ENCODE data around the gene FBXO5.
"Not testable (repeated sequence)": the region's sequence is repeated elsewhere in the genome, so short reads cannot be mapped to it uniquely, and the experiment has no call there.

Gene FBXO5

GRCh38 chr6:152982904-152983636 is at the start of gene FBXO5:
FBXO5 (minus strand) TSS chr6:152983041; CDS start chr6:152982959, 82 bp downstream.
- peak; percentile 90 to 95 for DNase-seq (ENCODE audit: low read depth in 2 of 2)

- DNase-seq (ENCODE audit: low read depth in 2 of 2), result no peak
These were observed 49.5 kb upstream of the FBXO5 start for GRCh38 chr6:153032255-153032882.

- DNase-seq (ENCODE audit: low read depth in 2 of 2), result no peak
These were observed 48.6 kb upstream of the FBXO5 start for GRCh38 chr6:153031335-153031955.

GRCh38 chr6:153028963-153029362 is 46.1 kb upstream of the FBXO5 start:
- DNase-seq (ENCODE audit: low read depth in 2 of 2), result no peak

GRCh38 chr6:153028286-153028685 is 45.4 kb upstream of the FBXO5 start:
- no peak for DNase-seq (ENCODE audit: low read depth in 2 of 2)

GRCh38 chr6:153027480-153027879 is 44.6 kb upstream of the FBXO5 start:
- no peak for DNase-seq (ENCODE audit: low read depth in 2 of 2)

GRCh38 chr6:153024709-153025017 is 41.8 kb upstream of the FBXO5 start:
- DNase-seq (ENCODE audit: low read depth in 2 of 2), result no peak

GRCh38 chr6:153023977-153024708 is 41.3 kb upstream of the FBXO5 start:
- DNase-seq (ENCODE audit: low read depth in 2 of 2), result no peak

- no peak for DNase-seq (ENCODE audit: low read depth in 2 of 2)
These were observed 35.5 kb upstream of the FBXO5 start for GRCh38 chr6:153018355-153018754.

- DNase-seq (ENCODE audit: low read depth in 2 of 2), result no peak
These were observed 34.0 kb upstream of the FBXO5 start for GRCh38 chr6:153016846-153017245.

GRCh38 chr6:153015094-153015640 is 32.3 kb upstream of the FBXO5 start:
- DNase-seq (ENCODE audit: low read depth in 2 of 2), result no peak

- no peak for DNase-seq (ENCODE audit: low read depth in 2 of 2)
These were observed 30.6 kb upstream of the FBXO5 start for GRCh38 chr6:153013438-153013837.

GRCh38 chr6:153012856-153013255 is 30.0 kb upstream of the FBXO5 start:
- no peak for DNase-seq (ENCODE audit: low read depth in 2 of 2)

- DNase-seq (ENCODE audit: low read depth in 2 of 2), result no peak
These were observed 20.5 kb upstream of the FBXO5 start for GRCh38 chr6:153003366-153003690.

- DNase-seq (ENCODE audit: low read depth in 2 of 2), result peak; percentile 46 to 70
These were observed 19.9 kb upstream of the FBXO5 start, which contains the start of gene MTRF1L for GRCh38 chr6:153002613-153003365. MTRF1L (minus strand) TSS chr6:153002709; CDS start chr6:153002685, 24 bp downstream.

GRCh38 chr6:153001767-153002612 is 19.1 kb upstream of the FBXO5 start:
- DNase-seq (ENCODE audit: low read depth in 2 of 2), result no peak

GRCh38 chr6:153000790-153001189 is 17.9 kb upstream of the FBXO5 start:
- not testable (repeated sequence) for DNase-seq (ENCODE audit: low read depth in 2 of 2)

- DNase-seq (ENCODE audit: low read depth in 2 of 2), result no peak
These were observed 17.4 kb upstream of the FBXO5 start for GRCh38 chr6:153000243-153000642.

GRCh38 chr6:152999538-152999937 is 16.7 kb upstream of the FBXO5 start:
- not testable (repeated sequence) for DNase-seq (ENCODE audit: low read depth in 2 of 2)

GRCh38 chr6:152993847-152994246 is 11.0 kb upstream of the FBXO5 start:
- DNase-seq (ENCODE audit: low read depth in 2 of 2), result no peak
